Stimulated activated CD4-positive, alpha-beta T cell treated with anti-CD3 and anti-CD28 coated beads, Interleukin-15, amount 100 ng/mL, for 48 hours (primary cell): Measurements from ENCODE around the gene FRAT1.
"Not testable (repeated sequence)": the region's sequence is repeated elsewhere in the genome, so short reads cannot be mapped to it uniquely, and the experiment has no call there.

Source experiments
- DNase-seq, 2 donors: peaks; one replicate each; pipeline ENCODE4 v3.0.0-alpha.2; 2020; ENCODE audit warnings: low read depth in 2 of 2

The FRAT1 gene

DNA sequence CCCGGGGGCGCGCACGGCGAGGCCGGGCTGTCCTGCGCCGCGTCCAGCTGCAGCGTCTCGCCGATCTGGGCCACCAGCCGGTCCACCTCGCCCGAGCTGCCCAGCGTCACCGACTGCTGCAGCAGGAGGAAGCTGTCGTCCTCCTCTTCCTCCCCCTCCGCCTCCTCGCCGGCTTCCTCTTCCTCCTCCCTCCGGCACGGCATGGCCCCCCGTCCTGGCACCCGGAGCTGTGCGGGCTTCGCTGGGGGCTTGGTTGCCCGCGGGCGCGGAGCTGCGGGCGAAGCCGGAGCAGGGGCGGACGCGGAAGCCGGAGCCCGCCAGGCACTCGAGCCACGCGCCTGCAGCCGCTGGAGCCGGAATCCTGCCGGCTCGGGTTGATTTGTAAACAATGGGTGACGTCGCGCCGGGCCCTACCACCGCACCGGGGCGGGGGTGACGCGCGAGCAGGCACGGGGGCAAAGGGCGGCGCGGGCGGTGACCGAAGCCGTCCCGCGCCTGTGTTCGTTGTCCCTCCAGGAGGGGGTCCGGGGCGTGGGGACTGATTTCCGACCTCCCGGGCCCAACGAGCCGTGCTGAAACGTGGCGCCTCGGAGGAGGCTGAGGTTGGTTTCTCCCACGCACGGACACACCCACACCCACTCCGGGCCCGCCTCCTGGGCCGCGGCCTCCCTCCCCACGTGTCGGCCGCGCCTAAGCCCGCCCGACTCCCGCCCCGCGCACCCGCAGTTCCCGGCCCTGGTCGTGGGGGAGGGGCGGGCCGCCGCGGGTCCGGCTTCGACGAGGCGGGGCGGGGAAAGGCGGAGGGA is 15.5 kb downstream of the FRAT1 start, which contains the start of gene FRAT2:
FRAT2 (minus strand) TSS at position 360 of the 806 bp plus-strand sequence; CDS start at position 203, 157 bp downstream.
- DNase-seq, result peak; percentile 76 to 81

DNA sequence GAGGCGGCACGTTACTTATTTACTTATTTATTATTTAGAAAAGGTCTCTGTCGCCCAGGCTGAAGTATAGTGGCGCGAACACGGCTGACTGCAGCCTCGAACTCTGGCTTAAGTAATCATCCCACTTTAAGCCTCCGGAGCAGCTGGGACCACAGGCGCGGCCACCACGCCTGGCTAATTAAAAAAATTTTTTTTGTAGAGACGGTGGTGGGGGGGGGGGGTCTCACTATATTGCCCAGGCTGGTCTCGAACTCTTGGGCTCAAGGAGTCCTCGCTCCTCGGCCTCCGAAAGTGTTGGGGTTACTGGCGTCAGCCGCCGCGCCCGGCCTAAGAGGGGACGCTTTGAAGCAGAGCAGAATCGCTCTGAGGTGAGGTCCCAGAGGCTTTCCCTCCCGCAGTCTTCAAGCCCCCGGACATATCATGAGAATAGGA is 16.1 kb downstream of the FRAT1 start:
- DNase-seq, result no peak

DNA sequence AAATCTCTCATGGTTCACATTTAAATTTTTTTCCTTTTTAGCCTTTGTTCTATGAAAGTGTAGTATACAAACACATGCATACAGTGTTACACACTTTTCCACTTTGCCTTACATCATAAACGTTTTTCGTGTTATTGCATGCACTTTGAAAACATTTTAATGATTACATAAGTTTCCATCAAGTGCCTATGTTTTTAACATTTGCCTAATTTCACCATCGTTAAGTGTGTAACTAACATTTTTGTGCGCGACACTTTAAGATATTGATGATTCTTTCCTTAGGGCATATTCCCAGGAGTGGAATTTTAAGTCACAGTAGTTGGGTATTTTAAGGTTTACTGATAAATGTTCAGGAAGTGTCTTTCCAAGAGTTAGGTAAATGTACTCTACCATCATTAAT is 16.9 kb downstream of the FRAT1 start:
- DNase-seq, result no peak

DNA sequence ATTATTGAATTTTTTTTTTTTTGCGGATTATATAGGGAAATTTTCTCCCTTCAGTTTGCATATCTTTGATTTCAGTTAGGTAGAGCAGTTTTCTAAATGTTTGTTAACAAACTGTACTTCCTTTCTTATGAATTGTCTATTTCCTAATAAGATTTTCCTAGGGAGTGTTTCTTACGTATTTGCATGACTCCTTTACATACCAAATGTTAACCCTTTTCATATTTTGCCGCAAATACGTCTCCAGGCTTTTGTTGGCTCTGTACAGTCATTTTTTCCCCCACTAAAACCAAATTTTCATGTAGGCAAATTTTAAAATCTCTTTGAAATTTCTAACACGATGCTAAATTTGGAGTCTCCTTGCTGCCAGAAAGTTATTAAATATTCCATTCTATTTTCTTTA is 17.4 kb downstream of the FRAT1 start:
- no peak for DNase-seq

DNA sequence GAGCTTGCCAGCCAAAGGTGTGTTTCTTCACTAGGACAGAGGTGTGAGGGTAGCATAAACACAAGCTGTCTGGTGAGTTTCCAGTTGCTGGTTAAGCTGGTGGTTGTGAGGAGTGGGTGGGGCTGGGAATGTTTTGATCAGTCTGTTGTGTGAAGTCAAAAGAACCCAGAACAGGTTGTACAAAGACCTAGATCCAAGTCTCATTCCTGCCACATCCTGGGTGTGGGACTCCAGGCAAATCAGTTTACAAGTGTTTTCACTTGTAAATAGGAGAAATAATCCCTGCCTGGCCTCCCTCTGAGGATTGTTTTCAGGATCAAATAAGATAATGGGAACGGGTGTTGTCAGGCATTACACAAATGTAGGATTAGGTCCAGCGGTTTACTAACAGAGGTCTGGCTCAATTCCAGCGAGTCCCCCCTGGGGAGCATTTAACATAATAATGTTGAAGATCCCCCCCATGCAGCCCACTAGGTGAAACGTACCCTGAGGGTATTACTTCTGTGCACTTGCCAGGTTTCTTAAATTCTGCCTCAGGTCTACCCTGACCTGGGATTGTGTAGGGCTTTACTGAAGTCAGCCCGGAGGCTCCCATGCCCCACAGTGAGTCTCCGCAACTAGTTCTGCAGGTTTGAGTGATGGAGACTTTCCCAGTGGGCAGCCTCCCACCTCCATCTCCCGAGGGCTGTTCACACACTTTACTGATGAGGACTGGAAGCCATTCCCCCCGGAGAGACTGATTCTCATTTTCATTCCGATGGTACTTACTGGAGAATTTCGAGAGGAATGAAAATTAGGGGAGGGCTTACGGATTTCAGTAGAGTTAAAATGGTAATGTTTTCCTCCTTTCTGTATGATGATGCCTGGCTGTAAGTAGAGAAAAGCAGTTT is 18.1 kb downstream of the FRAT1 start:
- DNase-seq, result no peak

GRCh38 chr10:97338041-97338440 is 19.0 kb downstream of the FRAT1 start:
- DNase-seq, result no peak

GRCh38 chr10:97341416-97341815 is 22.3 kb downstream of the FRAT1 start:
- DNase-seq, result no peak

DNA sequence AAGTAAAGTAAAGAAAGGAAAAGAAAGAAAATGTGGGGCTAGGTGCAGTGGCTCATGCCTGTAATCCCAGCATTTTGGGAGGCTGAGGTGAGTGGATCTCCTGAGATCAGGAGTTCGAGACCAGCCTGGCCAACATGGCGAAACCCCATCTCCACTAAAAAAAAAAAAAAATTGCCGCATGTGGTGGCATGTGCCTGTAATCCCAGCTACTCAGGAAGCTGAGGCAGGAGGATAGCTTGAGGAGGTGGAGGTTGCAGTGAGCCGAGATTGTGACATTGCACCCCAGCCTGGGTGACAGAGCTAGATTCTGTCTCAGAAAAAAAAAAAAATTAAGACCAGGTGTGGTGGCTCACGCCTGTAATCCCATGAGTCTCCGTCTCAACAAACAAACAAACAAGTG is 24.6 kb downstream of the FRAT1 start:
- not testable (repeated sequence) for DNase-seq

GRCh38 chr10:97347317-97347716 is 28.2 kb downstream of the FRAT1 start:
- no peak for DNase-seq

- DNase-seq, result no peak
Measured at GRCh38 chr10:97349752-97350513, 30.9 kb downstream of the FRAT1 start.

DNA sequence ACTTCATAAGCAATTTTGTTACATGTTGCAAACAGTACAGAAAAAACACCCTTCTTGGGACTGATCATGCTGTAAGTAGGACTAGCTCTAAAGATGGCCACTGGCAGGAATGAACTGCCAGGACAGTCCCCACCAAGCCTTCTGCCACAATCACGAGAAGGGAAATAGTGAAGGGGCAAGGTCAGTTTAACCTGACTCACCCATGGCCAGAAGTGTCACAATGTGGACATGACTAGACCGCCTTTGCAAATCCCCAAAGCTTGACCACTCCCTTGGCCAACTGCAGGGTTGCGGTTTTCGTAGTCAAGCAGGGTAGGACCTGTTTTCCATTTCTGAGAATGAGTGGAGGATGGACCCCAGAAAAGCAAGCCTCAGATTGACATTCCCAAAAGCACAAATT is 34.9 kb downstream of the FRAT1 start:
- DNase-seq, result no peak

DNA sequence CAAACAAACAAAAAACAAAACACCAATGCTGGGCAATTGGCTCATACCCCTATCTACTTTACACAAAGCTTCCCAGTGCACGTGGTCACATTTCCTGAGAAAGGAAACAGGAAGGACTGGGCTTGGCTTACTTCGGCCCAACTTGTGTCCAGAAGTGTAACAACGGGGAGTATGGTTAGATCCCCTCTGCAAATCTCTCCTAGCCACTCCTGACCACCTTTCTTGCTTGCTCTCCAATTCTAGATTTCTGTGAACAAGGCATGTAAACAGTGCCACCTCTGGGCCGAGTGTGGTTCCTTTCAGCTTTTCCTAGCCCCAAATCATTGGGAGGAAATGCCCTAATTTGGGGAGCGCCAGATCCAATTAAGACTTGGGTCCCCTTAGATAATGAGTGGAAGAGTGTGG is 36.5 kb downstream of the FRAT1 start:
- no peak for DNase-seq

- no peak for DNase-seq
Measured at GRCh38 chr10:97356318-97356914, 37.3 kb downstream of the FRAT1 start.

GRCh38 chr10:97356918-97357317 is 37.8 kb downstream of the FRAT1 start:
- DNase-seq, result no peak

DNA sequence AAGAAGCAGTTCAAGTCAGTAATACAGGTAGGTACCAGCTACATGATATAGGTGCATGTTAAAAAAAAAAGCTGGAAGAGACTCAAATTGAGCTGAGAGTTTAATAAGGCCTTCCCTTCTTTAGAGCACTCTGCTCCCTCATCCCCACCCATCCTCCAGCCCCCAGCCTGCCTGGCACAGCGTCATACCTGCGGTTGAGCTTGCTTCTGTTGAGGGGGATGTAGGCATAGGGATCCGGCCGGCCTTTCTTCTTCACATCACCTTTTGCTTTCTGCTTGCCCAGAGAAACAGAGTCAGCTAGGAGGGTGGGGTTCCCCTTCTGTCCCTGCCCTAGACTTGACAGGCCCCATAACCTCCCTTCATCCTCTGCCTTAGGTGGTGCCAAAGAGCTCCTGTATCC is 39.3 kb downstream of the FRAT1 start:
- no peak for DNase-seq

- DNase-seq, result no peak
Measured at GRCh38 chr10:97358781-97359180, 39.7 kb downstream of the FRAT1 start.

DNA sequence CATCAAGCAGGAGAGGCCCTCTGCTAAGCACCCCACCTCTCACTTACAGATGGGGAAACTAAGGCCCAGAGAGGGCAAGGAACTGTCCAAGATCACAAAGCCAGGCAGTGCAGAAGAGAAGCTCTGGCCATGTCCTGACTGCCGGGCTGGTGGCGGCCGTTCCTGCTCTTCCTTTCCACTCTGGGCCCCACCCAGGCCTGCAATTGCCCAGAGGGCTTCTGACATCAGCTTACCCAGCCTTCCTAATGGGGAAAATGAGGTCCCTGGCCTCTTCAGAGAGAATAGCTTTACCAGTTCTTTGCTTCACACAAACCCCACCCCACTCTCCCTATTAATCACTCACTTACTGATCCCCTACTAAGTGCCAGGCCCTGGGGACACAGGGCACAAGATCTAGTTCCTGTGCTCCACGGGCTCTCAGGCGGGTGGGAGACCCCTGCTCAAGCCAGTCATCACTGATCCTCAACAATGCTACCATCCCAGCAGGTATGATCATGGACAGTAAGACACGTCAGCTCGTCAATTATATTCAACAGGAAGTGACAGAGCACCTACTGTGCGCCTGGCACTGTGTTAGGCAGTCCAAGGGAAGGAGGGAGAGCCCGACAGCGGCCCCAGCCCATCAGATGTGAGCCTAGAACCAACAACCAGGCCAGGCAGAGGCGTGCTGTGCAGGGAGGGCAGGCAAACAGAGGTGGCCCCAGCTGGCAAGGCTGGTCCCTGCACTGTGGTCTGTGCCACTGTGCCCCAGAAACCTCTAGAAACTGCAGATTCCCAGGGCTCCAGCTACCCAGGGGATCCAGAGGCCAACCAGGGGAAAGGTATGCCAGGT is 41.9 kb downstream of the FRAT1 start:
- DNase-seq, result no peak

- DNase-seq, result no peak
Measured at GRCh38 chr10:97361537-97361901, 42.4 kb downstream of the FRAT1 start.

DNA sequence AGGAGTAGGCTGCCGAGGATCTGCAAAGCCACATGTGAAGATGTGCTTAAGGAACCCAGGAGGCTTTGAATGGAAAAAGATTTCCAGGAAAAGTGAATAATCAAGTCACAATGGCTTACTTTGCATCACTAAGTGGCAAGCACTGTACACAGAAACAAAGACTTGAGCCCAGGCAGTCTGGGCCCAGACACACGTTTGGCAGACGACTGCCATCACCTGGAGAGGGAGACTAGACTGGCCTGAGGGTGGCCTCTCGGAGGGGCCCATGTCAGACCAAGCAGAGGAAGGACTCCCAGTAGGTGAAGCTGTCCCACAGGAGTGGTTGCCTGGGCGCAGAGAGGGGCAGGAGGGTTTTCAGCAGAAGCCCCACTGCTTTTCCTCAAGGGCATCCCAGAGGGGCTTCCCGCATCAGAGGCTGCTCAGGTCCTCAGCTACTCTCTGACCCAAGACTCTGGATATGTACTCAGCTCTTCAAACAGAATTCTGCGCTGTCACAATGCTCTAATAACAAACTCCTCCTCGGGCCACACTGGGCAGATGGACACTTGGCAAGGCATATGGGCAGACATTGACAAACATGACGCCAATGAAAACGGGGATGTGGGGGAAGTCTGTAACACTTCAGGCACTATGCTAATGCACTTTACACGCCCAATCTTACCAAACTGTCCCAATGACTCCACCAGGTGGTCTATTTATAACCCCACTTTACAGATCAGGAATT is 43.4 kb downstream of the FRAT1 start:
- DNase-seq, result no peak

- DNase-seq, result no peak
Measured at GRCh38 chr10:97363071-97363470, 44.0 kb downstream of the FRAT1 start.
